ENCODE results near the gene SEMA7A. TPM values are rescaled to one million over a fixed set of nuclear protein-coding genes. Genes with fewer than 3 reads are reported as not detected.

The SEMA7A gene, protein sequence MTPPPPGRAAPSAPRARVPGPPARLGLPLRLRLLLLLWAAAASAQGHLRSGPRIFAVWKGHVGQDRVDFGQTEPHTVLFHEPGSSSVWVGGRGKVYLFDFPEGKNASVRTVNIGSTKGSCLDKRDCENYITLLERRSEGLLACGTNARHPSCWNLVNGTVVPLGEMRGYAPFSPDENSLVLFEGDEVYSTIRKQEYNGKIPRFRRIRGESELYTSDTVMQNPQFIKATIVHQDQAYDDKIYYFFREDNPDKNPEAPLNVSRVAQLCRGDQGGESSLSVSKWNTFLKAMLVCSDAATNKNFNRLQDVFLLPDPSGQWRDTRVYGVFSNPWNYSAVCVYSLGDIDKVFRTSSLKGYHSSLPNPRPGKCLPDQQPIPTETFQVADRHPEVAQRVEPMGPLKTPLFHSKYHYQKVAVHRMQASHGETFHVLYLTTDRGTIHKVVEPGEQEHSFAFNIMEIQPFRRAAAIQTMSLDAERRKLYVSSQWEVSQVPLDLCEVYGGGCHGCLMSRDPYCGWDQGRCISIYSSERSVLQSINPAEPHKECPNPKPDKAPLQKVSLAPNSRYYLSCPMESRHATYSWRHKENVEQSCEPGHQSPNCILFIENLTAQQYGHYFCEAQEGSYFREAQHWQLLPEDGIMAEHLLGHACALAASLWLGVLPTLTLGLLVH
- 2.3 to 3.2 TPM (median 2.5 TPM) in 5 replicates for total RNA-seq (2022; extraction: Qiagen RNA extraction)

GRCh38 chr15:74433592-74434262, at the start of gene SEMA7A:
Gene SEMA7A (minus strand): TSS chr15:74433958. CDS start chr15:74433918, 40 bp downstream.

GRCh38 chr15:74460871-74461846, 27.4 kb upstream of the SEMA7A start, which contains the start of gene UBL7:
Gene UBL7 (minus strand): TSS chr15:74461160. CDS start chr15:74458867, 2,293 bp downstream.

DNA sequence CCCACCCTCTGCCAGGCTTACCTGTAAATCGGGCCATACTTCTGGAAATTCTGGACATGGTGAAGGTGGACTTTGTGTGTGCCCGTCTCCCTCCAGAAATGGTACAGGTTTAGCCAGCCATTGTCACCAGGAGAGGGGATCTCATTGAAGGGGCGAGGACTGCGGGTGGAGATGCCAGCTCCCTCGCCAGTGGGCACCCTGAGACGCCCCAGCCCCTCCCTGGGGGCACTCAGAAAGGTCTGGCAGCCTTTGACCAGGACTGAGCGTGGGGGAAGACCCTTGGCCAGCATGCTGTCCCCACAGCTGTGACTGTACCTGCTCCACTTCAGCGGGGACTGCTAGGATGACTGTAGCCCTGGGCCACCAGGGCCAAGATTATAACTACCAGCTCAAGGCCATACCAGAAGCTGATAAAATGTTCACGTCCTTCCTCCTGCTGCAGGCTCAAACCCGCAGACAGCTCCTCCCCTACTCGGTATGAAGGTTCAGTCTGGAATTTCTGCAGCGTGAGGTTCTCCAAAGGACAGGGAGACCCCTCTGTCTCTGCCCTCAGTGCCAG, 66.4 kb downstream of the SEMA7A start, which contains the start of gene CYP11A1:
TSS of gene CYP11A1 (minus strand) at position 351 of the 559 bp plus-strand sequence. CDS start at position 290, 61 bp downstream.

Other genes starting within 250 kb of the SEMA7A start
- 49.3 to 82.9 TPM (median 77.0 TPM) in 5 replicates for gene STRA6, start 231.2 kb downstream of the SEMA7A start, total RNA-seq (2022; extraction: Qiagen RNA extraction)
- 4.0 to 8.0 TPM (median 7.2 TPM) in 5 replicates for gene CCDC33, start 197.6 kb downstream of the SEMA7A start, total RNA-seq (2022; extraction: Qiagen RNA extraction)
- not detected in 5 replicates for gene CYP11A1, start 66.3 kb downstream of the SEMA7A start, total RNA-seq (2022; extraction: Qiagen RNA extraction)
- 40.4 to 44.4 TPM (median 42.2 TPM) in 5 replicates for gene UBL7, start 27.2 kb upstream of the SEMA7A start, total RNA-seq (2022; extraction: Qiagen RNA extraction)
- gene ARID3B, start 107.3 kb upstream of the SEMA7A start, total RNA-seq (2022; extraction: Qiagen RNA extraction): 3.1 to 4.2 TPM (median 3.9 TPM) in 5 replicates
- gene CLK3, start 181.9 kb upstream of the SEMA7A start, total RNA-seq (2022; extraction: Qiagen RNA extraction): 33.3 to 47.6 TPM (median 36.3 TPM) in 5 replicates